ENCODE results near the gene SLC16A11. TPM values are rescaled to one million over a fixed set of nuclear protein-coding genes. Genes with fewer than 3 reads are reported as not detected.
"Not testable (repeated sequence)": the region's sequence is repeated elsewhere in the genome, so short reads cannot be mapped to it uniquely, and the experiment has no call there.

The SLC16A11 gene
- total RNA-seq, 3 donors from 2014 or later = 1.5 to 3.6 TPM; not detected in 1

GRCh38 chr17:7056386-7056785 lies 12.5 kb upstream of the SLC16A11 start:
- Histone ChIP-seq H3K9me3 (no peaks in the 10 kb centered on the region), H3K36me3 (no peaks in the 10 kb centered on the region), H3K4me1 (no peaks in the 10 kb centered on the region), H3K4me3 (no peak overlapping the region), H3K27ac (no peak overlapping the region), H3K27me3 (no peaks in the 10 kb centered on the region)
- TF ChIP-seq POLR2AphosphoS5 (IDR thresholded peaks at IDR 0.05) (no peak), POLR2A (IDR thresholded peaks at IDR 0.05) (no peak), CTCF (IDR thresholded peaks at IDR 0.05) (no peak)
- intact Hi-C loops (cut with DNase I; ENCODE audit: low total_unique reads) = no loop called here
- no peak for DNase-seq (ENCODE audit: low spot score in 2 of 2)

- H3K27me3 ChIP-seq; H3K4me3 ChIP-seq; H3K36me3 ChIP-seq; H3K9me3 ChIP-seq; intact Hi-C loops (cut with DNase I; ENCODE audit: low total_unique reads); DNase-seq (ENCODE audit: low spot score in 2 of 2); H3K4me1 ChIP-seq; H3K27ac ChIP-seq: not testable (repeated sequence)
Observed at GRCh38 chr17:7050583-7050982, 6.7 kb upstream of the SLC16A11 start.

- Histone ChIP-seq H3K36me3 (no peaks in the 10 kb centered on the region), H3K27ac (no peak overlapping the region), H3K4me1 (no peaks in the 10 kb centered on the region), H3K27me3 (no peaks in the 10 kb centered on the region), H3K9me3 (no peaks in the 10 kb centered on the region), H3K4me3 (no peak overlapping the region)
- TF ChIP-seq POLR2A (IDR thresholded peaks at IDR 0.05) (no peak), CTCF (IDR thresholded peaks at IDR 0.05) (no peak)
- no peak for DNase-seq (ENCODE audit: low spot score in 2 of 2)
- intact Hi-C loops (cut with DNase I; ENCODE audit: low total_unique reads) = no loop called here
Observed at GRCh38 chr17:7048968-7049367, 5.1 kb upstream of the SLC16A11 start.

- Histone ChIP-seq H3K36me3 (no peaks in the 10 kb centered on the region), H3K4me3 (no peak overlapping the region), H3K4me1 (peaks cover 3 to 6% of the 10 kb centered on the region in 2 donors), H3K27me3 (no peaks in the 10 kb centered on the region), H3K27ac (no peak overlapping the region), H3K9me3 (no peaks in the 10 kb centered on the region)
- intact Hi-C loops (cut with DNase I; ENCODE audit: low total_unique reads) = no loop called here
- DNase-seq (ENCODE audit: low spot score in 2 of 2) = no peak
- TF ChIP-seq CTCF (IDR thresholded peaks at IDR 0.05) (no peak), POLR2A (IDR thresholded peaks at IDR 0.05) (no peak), POLR2AphosphoS5 (IDR thresholded peaks at IDR 0.05) (no peak)
Observed at GRCh38 chr17:7047566-7047965, 3.7 kb upstream of the SLC16A11 start.

GRCh38 chr17:7046725-7047397 lies 3.0 kb upstream of the SLC16A11 start:
- H3K36me3 ChIP-seq; H3K27me3 ChIP-seq; H3K9me3 ChIP-seq; intact Hi-C loops (cut with DNase I; ENCODE audit: low total_unique reads): not testable (repeated sequence)
- Histone ChIP-seq H3K4me1 (peaks cover 5 to 12% of the 10 kb centered on the region in 2 donors), H3K27ac (peak overlapping the region; percentile 85 to 89), H3K4me3 (peak overlapping the region; percentile 19 to 50 (median 24))
- DNase-seq (ENCODE audit: low spot score in 2 of 2) = peak in 1 of 2 donors; percentile 41

- H3K36me3 ChIP-seq = no peaks in the 10 kb centered on the region
- TF ChIP-seq POLR2AphosphoS5 (IDR thresholded peaks at IDR 0.05) = peak in 1 of 3 donors; percentile 64
- no peak for TF ChIP-seq CTCF (IDR thresholded peaks at IDR 0.05)
- peak; percentile 92 for DNase-seq (ENCODE audit: low spot score in 2 of 2)
- peaks cover 5 to 12% of the 10 kb centered on the region in 2 donors for H3K4me1 ChIP-seq
- H3K4me3 ChIP-seq = peak overlapping the region in 2 of 3 donors; percentile 24 to 50
- no peaks in the 10 kb centered on the region for H3K9me3 ChIP-seq
- intact Hi-C loops (cut with DNase I; ENCODE audit: low total_unique reads) = no loop called here
- H3K27me3 ChIP-seq = no peaks in the 10 kb centered on the region
- H3K27ac ChIP-seq = peak overlapping the region; percentile 85 to 89
Observed at GRCh38 chr17:7046127-7046724, 2.3 kb upstream of the SLC16A11 start.
